GM12892 (cell line): ENCODE results near the gene CD300LG.

Source experiments
- POLR2A ChIP-seq: IDR thresholded peaks from 2 replicates; pipeline ENCODE4 v1.6.1; 2011; ENCODE audit warnings: low read depth, low read length, control low read depth
- POLR2AphosphoS5 ChIP-seq: IDR thresholded peaks from 2 replicates; pipeline ENCODE4 v1.6.1; 2011; ENCODE audit warnings: low read depth, low read length, control low read depth
- TAF1 ChIP-seq: IDR thresholded peaks from 2 replicates; pipeline ENCODE4 v1.6.1; 2011; ENCODE audit warnings: low read depth, mild to moderate bottlenecking, control low read depth, low read length, borderline replicate concordance

DNA sequence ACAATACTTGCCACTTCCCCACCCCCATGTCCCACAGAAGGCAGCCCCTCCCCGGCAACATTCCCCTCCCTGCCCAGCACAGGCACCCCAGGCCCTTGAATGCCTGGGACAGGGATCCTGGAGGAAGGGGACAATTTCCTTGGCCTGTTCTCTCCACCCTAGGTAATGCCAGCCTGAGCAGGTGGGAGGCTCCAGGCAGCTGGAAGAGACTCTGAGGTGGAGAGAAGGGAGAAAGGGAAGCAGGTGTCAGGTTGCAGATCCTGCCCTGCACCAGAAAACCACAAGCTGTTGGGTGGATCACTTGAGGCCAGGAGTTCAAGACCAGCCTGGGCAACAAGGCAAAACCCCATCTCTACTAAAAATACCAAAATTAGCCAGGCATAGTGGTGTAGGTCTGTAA is 51.5 kb downstream of the CD300LG start:
- no peak for TF ChIP-seq POLR2A
- no peak for TF ChIP-seq POLR2AphosphoS5
- no peak for TF ChIP-seq TAF1
